HEK293 (cell line): ENCODE measurements around the gene ACOT7.

Experiments
- CTCF ChIA-PET: fragments of 350-600 bp; formaldehyde crosslinking; extraction: SDS; loops from one replicate; lab custom pipeline; 2021; ENCODE audit warnings: antibody characterized with exemption; lab: Yijun Ruan, JAX
- POLR2A ChIA-PET: fragments of 300-600 bp; formaldehyde crosslinking; extraction: SDS; loops from one replicate; lab custom pipeline; 2020; ENCODE audit warnings: antibody characterized with exemption, inconsistent platforms; lab: Yijun Ruan, JAX
- H3K27ac ChIP-seq: fragments of 200-500 bp; sonication (Bioruptor generic); 2 replicates; pipeline ENCODE4 v1.5.1; 2014; ENCODE audit warnings: low read depth, low read length, control low read depth, inconsistent platforms; ENCODE audit errors: extremely low read depth
- H3K36me3 ChIP-seq, 2 experiments: fragments of 200-500 bp in 1 of 2; sonication (Bioruptor generic) in 1 of 2; 1 replicate in 1 of 2; 2 replicates in 1 of 2; pipeline ENCODE4 v1.5.1; 2014 to 2017; ENCODE audit warnings: inconsistent platforms in 2 of 2, low read length in 2 of 2; ENCODE audit not compliant: control insufficient read depth in 2 of 2, insufficient read depth in 1 of 2
- H3K4me1 ChIP-seq: fragments of 200-500 bp; sonication (Bioruptor generic); 2 replicates; pipeline ENCODE4 v1.5.1; 2014; ENCODE audit warnings: mild to moderate bottlenecking, low read length, inconsistent platforms; ENCODE audit not compliant: control insufficient read depth, insufficient read depth
- H3K4me3 ChIP-seq: 2 replicates; pipeline ENCODE4 v1.5.1; 2011; ENCODE audit warnings: low read depth, mild to moderate bottlenecking, control low read depth, low read length, moderate library complexity
- H3K9me3 ChIP-seq: fragments of 200-500 bp; sonication (Bioruptor generic); 2 replicates; pipeline ENCODE4 v1.5.1; 2014; ENCODE audit warnings: low read depth, low read length, inconsistent platforms; ENCODE audit not compliant: control insufficient read depth, insufficient read depth
- EGR2 ChIP-seq: fragments of 450-650 bp; formaldehyde crosslinking; IDR thresholded peaks from 2 replicates; pipeline ENCODE4 v1.5.1; 2016; ENCODE audit warnings: low read depth, missing biosample characterization, missing genetic modification characterization
- GLIS1 ChIP-seq: fragments of 450-650 bp; formaldehyde crosslinking; IDR thresholded peaks from 2 replicates; pipeline ENCODE4 v1.5.1; 2016; ENCODE audit warnings: missing biosample characterization, missing genetic modification characterization
- GLIS2 ChIP-seq: fragments of 450-650 bp; formaldehyde crosslinking; IDR thresholded peaks from 2 replicates; pipeline ENCODE4 v1.5.1; 2016; ENCODE audit warnings: missing biosample characterization, missing genetic modification characterization
- HOXA7 ChIP-seq: sonication (generic); formaldehyde crosslinking; IDR thresholded peaks from 2 replicates; pipeline ENCODE4 v1.8.1; 2022; ENCODE audit warnings: missing genetic modification reagents, borderline replicate concordance
- HOXD13 ChIP-seq: sonication (generic); formaldehyde crosslinking; IDR thresholded peaks from 2 replicates; pipeline ENCODE4 v1.8.0; 2022; ENCODE audit warnings: missing genetic modification reagents, borderline replicate concordance
- SALL2 ChIP-seq: fragments of 450-650 bp; formaldehyde crosslinking; IDR thresholded peaks from 2 replicates; pipeline ENCODE4 v1.5.0; 2017; ENCODE audit warnings: missing biosample characterization, mild to moderate bottlenecking, missing genetic modification characterization, borderline replicate concordance
- SP2 ChIP-seq: fragments of 450-650 bp; formaldehyde crosslinking; IDR thresholded peaks from 2 replicates; pipeline ENCODE4 v1.5.1; 2016; ENCODE audit warnings: missing biosample characterization, missing genetic modification characterization
- TRIM28 ChIP-seq: IDR thresholded peaks from 2 replicates; pipeline ENCODE4 v1.6.1; 2011; ENCODE audit warnings: low read length, control low read depth, borderline replicate concordance
- ZBTB17 ChIP-seq: fragments of 450-650 bp; formaldehyde crosslinking; IDR thresholded peaks from 2 replicates; pipeline ENCODE4 v1.5.1; 2016; ENCODE audit warnings: missing biosample characterization, missing genetic modification characterization
- ZBTB48 ChIP-seq: fragments of 450-650 bp; formaldehyde crosslinking; IDR thresholded peaks from 2 replicates; pipeline ENCODE4 v1.5.1; 2016; ENCODE audit warnings: missing biosample characterization, missing genetic modification characterization
- ZNF266 ChIP-seq: fragments of 450-650 bp; formaldehyde crosslinking; IDR thresholded peaks from 2 replicates; pipeline ENCODE4 v1.5.1; 2016; ENCODE audit warnings: missing biosample characterization, missing genetic modification characterization, low read depth
- ZNF292 ChIP-seq: fragments of 450-650 bp; formaldehyde crosslinking; IDR thresholded peaks from 2 replicates; pipeline ENCODE4 v1.5.1; 2016; ENCODE audit warnings: low read depth, missing biosample characterization, missing genetic modification characterization, borderline replicate concordance
- ZNF335 ChIP-seq: fragments of 450-650 bp; formaldehyde crosslinking; conservative IDR thresholded peaks from 2 replicates; pipeline ENCODE4 v1.5.1; 2016; ENCODE audit warnings: missing biosample characterization, missing genetic modification characterization
- ZNF473 ChIP-seq: fragments of 450-650 bp; formaldehyde crosslinking; IDR thresholded peaks from 2 replicates; pipeline ENCODE4 v1.5.1; 2017; ENCODE audit warnings: missing biosample characterization, missing genetic modification characterization
- ZNF621 ChIP-seq: fragments of 450-650 bp; formaldehyde crosslinking; IDR thresholded peaks from 2 replicates; pipeline ENCODE4 v1.5.1; 2017; ENCODE audit warnings: missing biosample characterization, missing genetic modification characterization
- ZNF629 ChIP-seq: fragments of 450-650 bp; formaldehyde crosslinking; IDR thresholded peaks from 2 replicates; pipeline ENCODE4 v1.5.1; 2017; ENCODE audit warnings: missing biosample characterization, missing genetic modification characterization
- ZNF707 ChIP-seq: fragments of 450-650 bp; formaldehyde crosslinking; IDR thresholded peaks from 2 replicates; pipeline ENCODE4 v1.5.1; 2016; ENCODE audit warnings: missing biosample characterization, missing genetic modification characterization
- TF ChIP-seq, protein P1 (sequence below): fragments of 450-650 bp; formaldehyde crosslinking; IDR thresholded peaks from 2 replicates; pipeline ENCODE4 v1.5.1; 2017; ENCODE audit warnings: missing biosample characterization, missing genetic modification characterization
- TF ChIP-seq, protein P2 (sequence below): fragments of 450-650 bp; formaldehyde crosslinking; conservative IDR thresholded peaks from 2 replicates; pipeline ENCODE4 v1.5.1; 2016; ENCODE audit warnings: low read depth, missing biosample characterization, missing genetic modification characterization
- TF ChIP-seq, protein P3 (sequence below): fragments of 450-650 bp; formaldehyde crosslinking; IDR thresholded peaks from 2 replicates; pipeline ENCODE4 v1.5.1; 2016; ENCODE audit warnings: missing biosample characterization, missing genetic modification characterization
- TF ChIP-seq, protein P4 (sequence below): fragments of 450-650 bp; formaldehyde crosslinking; IDR thresholded peaks from 2 replicates; pipeline ENCODE4 v1.5.1; 2016; ENCODE audit warnings: missing biosample characterization, missing genetic modification characterization
- TF ChIP-seq, protein P5 (sequence below): fragments of 450-650 bp; formaldehyde crosslinking; IDR thresholded peaks from 2 replicates; pipeline ENCODE4 v1.5.1; 2016; ENCODE audit warnings: missing biosample characterization, missing genetic modification characterization

Gene ACOT7

DNA sequence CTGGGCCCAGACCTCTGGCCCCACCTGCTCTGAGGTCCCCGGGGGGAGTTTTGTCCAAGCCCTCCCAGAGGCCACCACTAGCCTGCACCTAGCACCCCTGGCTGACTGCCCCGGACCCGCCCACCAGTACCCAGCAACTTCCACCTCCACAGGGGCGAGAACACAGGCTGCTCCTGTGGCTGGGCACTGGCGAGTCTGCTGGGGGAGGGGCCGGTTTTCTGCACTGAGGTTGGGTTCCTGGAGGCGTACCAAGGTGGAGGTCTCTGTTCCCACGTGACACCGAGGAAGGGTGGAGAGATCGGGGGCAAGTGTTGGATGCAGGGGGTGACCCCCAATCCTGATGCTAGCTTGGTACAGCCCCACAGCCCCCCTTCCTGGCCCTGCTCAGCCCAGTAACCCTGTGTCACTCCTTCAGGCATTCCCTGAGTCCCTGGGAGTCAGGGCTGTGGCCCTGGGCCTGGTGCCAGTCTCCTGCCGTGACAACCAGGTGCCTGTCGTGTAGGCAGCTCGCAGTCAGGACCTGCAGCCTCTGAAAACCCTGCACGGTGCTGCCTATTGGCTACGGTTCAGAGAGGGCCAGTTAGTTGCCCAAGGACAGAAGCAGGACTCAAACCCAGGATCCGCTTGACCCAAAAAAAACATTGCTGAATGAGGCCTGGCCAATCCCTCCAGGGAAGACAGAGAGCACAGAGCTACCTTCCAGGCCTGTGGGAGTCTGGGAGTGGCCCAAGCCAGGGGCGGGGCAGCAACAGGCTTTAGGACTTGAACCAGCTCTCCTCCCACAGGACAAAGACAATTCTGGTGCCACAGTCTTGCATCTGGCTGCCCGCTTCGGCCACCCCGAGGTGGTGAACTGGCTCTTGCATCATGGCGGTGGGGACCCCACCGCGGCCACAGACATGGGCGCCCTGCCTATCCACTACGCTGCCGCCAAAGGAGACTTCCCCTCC, 34.1 kb upstream of the ACOT7 start:
- Histone ChIP-seq H3K9me3 (no peaks in the 10 kb centered on the region), H3K4me1 (no peaks in the 10 kb centered on the region; the same call in 1 of the 2 replicates), H3K4me3 (no peak overlapping the region), H3K36me3 (no peaks in the 10 kb centered on the region), H3K27ac (no peak overlapping the region)
- POLR2A ChIA-PET: no interaction called here
- CTCF ChIA-PET: interaction anchor here (0.5 to 1.9 kb wide), 3 partner anchors 10 to 22 kb away, joined by 3 to 9 read pairs (median 4); no protein-coding TSS in a partner anchor
- TF ChIP-seq, protein P1, sequence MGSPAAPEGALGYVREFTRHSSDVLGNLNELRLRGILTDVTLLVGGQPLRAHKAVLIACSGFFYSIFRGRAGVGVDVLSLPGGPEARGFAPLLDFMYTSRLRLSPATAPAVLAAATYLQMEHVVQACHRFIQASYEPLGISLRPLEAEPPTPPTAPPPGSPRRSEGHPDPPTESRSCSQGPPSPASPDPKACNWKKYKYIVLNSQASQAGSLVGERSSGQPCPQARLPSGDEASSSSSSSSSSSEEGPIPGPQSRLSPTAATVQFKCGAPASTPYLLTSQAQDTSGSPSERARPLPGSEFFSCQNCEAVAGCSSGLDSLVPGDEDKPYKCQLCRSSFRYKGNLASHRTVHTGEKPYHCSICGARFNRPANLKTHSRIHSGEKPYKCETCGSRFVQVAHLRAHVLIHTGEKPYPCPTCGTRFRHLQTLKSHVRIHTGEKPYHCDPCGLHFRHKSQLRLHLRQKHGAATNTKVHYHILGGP (tag by site-specific recombination): no peak
- TF ChIP-seq ZNF473 (tag by site-specific recombination) (no peak), SALL2 (no peak), EGR2 (tag by site-specific recombination) (peak; percentile 58; the same call in 1 of the 2 replicates), HOXD13 (no peak), ZNF292 (no peak), TRIM28 (no peak), ZNF707 (no peak), ZBTB17 (tag by site-specific recombination) (peak; percentile 70), HOXA7 (CRISPR knock-in tag) (no peak), GLIS2 (tag by site-specific recombination) (peak; percentile 70), ZNF621 (tag by site-specific recombination) (no peak), ZNF335 (tag by site-specific recombination) (peak; percentile 53), ZNF266 (tag by site-specific recombination) (no peak), GLIS1 (peak; percentile 83), ZBTB48 (peak; percentile 92), SP2 (peak; percentile 50), ZNF629 (tag by site-specific recombination) (no peak)
- TF ChIP-seq, protein P2, sequence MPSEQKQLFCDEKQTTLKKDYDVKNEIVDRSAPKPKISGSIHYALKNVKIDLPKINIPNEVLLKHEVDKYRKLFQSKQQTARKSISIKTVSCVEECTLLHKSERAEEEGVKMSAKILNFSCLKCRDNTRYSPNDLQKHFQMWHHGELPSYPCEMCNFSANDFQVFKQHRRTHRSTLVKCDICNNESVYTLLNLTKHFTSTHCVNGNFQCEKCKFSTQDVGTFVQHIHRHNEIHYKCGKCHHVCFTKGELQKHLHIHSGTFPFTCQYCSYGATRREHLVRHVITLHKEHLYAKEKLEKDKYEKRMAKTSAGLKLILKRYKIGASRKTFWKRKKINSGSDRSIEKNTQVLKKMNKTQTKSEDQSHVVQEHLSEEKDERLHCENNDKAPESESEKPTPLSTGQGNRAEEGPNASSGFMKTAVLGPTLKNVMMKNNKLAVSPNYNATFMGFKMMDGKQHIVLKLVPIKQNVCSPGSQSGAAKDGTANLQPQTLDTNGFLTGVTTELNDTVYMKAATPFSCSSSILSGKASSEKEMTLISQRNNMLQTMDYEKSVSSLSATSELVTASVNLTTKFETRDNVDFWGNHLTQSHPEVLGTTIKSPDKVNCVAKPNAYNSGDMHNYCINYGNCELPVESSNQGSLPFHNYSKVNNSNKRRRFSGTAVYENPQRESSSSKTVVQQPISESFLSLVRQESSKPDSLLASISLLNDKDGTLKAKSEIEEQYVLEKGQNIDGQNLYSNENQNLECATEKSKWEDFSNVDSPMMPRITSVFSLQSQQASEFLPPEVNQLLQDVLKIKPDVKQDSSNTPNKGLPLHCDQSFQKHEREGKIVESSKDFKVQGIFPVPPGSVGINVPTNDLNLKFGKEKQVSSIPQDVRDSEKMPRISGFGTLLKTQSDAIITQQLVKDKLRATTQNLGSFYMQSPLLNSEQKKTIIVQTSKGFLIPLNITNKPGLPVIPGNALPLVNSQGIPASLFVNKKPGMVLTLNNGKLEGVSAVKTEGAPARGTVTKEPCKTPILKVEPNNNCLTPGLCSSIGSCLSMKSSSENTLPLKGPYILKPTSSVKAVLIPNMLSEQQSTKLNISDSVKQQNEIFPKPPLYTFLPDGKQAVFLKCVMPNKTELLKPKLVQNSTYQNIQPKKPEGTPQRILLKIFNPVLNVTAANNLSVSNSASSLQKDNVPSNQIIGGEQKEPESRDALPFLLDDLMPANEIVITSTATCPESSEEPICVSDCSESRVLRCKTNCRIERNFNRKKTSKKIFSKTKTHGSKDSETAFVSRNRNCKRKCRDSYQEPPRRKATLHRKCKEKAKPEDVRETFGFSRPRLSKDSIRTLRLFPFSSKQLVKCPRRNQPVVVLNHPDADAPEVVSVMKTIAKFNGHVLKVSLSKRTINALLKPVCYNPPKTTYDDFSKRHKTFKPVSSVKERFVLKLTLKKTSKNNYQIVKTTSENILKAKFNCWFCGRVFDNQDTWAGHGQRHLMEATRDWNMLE (tag by site-specific recombination): no peak
- TF ChIP-seq, protein P3, sequence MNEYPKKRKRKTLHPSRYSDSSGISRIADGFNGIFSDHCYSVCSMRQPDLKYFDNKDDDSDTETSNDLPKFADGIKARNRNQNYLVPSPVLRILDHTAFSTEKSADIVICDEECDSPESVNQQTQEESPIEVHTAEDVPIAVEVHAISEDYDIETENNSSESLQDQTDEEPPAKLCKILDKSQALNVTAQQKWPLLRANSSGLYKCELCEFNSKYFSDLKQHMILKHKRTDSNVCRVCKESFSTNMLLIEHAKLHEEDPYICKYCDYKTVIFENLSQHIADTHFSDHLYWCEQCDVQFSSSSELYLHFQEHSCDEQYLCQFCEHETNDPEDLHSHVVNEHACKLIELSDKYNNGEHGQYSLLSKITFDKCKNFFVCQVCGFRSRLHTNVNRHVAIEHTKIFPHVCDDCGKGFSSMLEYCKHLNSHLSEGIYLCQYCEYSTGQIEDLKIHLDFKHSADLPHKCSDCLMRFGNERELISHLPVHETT (tag by site-specific recombination): no peak
- TF ChIP-seq, protein P4, sequence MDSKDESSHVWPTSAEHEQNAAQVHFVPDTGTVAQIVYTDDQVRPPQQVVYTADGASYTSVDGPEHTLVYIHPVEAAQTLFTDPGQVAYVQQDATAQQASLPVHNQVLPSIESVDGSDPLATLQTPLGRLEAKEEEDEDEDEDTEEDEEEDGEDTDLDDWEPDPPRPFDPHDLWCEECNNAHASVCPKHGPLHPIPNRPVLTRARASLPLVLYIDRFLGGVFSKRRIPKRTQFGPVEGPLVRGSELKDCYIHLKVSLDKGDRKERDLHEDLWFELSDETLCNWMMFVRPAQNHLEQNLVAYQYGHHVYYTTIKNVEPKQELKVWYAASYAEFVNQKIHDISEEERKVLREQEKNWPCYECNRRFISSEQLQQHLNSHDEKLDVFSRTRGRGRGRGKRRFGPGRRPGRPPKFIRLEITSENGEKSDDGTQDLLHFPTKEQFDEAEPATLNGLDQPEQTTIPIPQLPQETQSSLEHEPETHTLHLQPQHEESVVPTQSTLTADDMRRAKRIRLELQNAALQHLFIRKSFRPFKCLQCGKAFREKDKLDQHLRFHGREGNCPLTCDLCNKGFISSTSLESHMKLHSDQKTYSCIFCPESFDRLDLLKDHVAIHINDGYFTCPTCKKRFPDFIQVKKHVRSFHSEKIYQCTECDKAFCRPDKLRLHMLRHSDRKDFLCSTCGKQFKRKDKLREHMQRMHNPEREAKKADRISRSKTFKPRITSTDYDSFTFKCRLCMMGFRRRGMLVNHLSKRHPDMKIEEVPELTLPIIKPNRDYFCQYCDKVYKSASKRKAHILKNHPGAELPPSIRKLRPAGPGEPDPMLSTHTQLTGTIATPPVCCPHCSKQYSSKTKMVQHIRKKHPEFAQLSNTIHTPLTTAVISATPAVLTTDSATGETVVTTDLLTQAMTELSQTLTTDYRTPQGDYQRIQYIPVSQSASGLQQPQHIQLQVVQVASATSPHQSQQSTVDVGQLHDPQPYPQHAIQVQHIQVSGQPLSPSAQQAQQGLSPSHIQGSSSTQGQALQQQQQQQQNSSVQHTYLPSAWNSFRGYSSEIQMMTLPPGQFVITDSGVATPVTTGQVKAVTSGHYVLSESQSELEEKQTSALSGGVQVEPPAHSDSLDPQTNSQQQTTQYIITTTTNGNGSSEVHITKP (tag by site-specific recombination): peak; percentile 100
- TF ChIP-seq, protein P5, sequence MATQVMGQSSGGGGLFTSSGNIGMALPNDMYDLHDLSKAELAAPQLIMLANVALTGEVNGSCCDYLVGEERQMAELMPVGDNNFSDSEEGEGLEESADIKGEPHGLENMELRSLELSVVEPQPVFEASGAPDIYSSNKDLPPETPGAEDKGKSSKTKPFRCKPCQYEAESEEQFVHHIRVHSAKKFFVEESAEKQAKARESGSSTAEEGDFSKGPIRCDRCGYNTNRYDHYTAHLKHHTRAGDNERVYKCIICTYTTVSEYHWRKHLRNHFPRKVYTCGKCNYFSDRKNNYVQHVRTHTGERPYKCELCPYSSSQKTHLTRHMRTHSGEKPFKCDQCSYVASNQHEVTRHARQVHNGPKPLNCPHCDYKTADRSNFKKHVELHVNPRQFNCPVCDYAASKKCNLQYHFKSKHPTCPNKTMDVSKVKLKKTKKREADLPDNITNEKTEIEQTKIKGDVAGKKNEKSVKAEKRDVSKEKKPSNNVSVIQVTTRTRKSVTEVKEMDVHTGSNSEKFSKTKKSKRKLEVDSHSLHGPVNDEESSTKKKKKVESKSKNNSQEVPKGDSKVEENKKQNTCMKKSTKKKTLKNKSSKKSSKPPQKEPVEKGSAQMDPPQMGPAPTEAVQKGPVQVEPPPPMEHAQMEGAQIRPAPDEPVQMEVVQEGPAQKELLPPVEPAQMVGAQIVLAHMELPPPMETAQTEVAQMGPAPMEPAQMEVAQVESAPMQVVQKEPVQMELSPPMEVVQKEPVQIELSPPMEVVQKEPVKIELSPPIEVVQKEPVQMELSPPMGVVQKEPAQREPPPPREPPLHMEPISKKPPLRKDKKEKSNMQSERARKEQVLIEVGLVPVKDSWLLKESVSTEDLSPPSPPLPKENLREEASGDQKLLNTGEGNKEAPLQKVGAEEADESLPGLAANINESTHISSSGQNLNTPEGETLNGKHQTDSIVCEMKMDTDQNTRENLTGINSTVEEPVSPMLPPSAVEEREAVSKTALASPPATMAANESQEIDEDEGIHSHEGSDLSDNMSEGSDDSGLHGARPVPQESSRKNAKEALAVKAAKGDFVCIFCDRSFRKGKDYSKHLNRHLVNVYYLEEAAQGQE: no peak
